ENCODE data around the gene PON2. TPM values are rescaled to one million over a fixed set of nuclear protein-coding genes. Genes with fewer than 3 reads are reported as not detected.

The PON2 gene
- total and polyA plus RNA-seq, 2 of the 13 experiments (the other 11 are each of a cell fraction or from before 2014, with no cell fraction given), result 202 to 217 TPM

GRCh38 chr7:95470452-95470851, 35.6 kb upstream of the PON2 start (continued):
- TF ChIP-seq ZNF407 (CRISPR knock-in tag; IDR thresholded peaks at IDR 0.05; ENCODE audit: not compliant biosample characterization) (no peak), ZNF20 (CRISPR knock-in tag; IDR thresholded peaks at IDR 0.05) (no peak), SOX5 (CRISPR knock-in tag; IDR thresholded peaks at IDR 0.05; ENCODE audit: borderline replicate concordance) (peak; percentile 38; the same call in 1 of the 2 replicates), SCMH1 (CRISPR knock-in tag; IDR thresholded peaks at IDR 0.05; ENCODE audit: borderline replicate concordance) (no peak), ZNF605 (CRISPR knock-in tag; IDR thresholded peaks at IDR 0.05) (no peak), ELF3 (CRISPR knock-in tag; IDR thresholded peaks at IDR 0.05) (peak; percentile 68; the same call in 1 of the 2 replicates), ZNF512B (CRISPR knock-in tag; IDR thresholded peaks at IDR 0.05; ENCODE audit: borderline replicate concordance) (no peak), ZMYM4 (CRISPR knock-in tag; IDR thresholded peaks at IDR 0.05) (0 out of 2 replicates have a peak, but pooled peaks have one; percentile 20), POGK (CRISPR knock-in tag; conservative IDR thresholded peaks at IDR 0.05) (no peak), SOX13 (IDR thresholded peaks at IDR 0.05) (no peak), SOX13 (CRISPR knock-in tag; conservative IDR thresholded peaks at IDR 0.05 in 1 of 2, IDR thresholded peaks at IDR 0.05 in 1 of 2) (peak in 1 of 2 experiments; percentile 61; a peak in 2 of 4 replicates), NAIF1 (CRISPR knock-in tag; IDR thresholded peaks at IDR 0.05; ENCODE audit: borderline replicate concordance) (0 out of 2 replicates have a peak, but pooled peaks have one; percentile 44), TRIM24 (CRISPR knock-in tag; IDR thresholded peaks at IDR 0.05) (no peak), IRF2 (CRISPR knock-in tag; IDR thresholded peaks at IDR 0.05) (0 out of 2 replicates have a peak, but pooled peaks have one; percentile 26), ZSCAN5A (CRISPR knock-in tag; IDR thresholded peaks at IDR 0.05; ENCODE audit: borderline replicate concordance) (no peak)

Measured in HepG2 (cell line).